HCT116 (cell line): ENCODE results near the gene TBXA2R. TPM values are rescaled to one million over a fixed set of nuclear protein-coding genes. Genes with fewer than 3 reads are reported as not detected.

Source experiments
- ATAC-seq: fragments of 200-7000 bp; cut with Tn5 transposase; 2 replicates; pipeline ENCODE4 v1.9.1; 2020; ENCODE audit warnings: mild to moderate bottlenecking, moderate library complexity
- BruUV-seq: library from RNA; stranded (reverse); fragments of 400-500 nt; replicated peaks from 2 replicates; lab custom pipeline; 2021; lab: Mats Ljungman, UMichigan
- CTCF ChIA-PET: fragments of 300-600 bp; sonication (Branson Sonifier 250); formaldehyde crosslinking; loops from one replicate; lab custom pipeline; 2021; ENCODE audit warnings: antibody characterized with exemption; lab: Charles Lee
- POLR2A ChIA-PET: fragments of 300-600, 350-600 bp; sonication (Branson Sonifier 250); formaldehyde crosslinking; loops from one replicate; lab custom pipeline; 2021; ENCODE audit warnings: antibody characterized with exemption; lab: Charles Lee
- RAD21 ChIA-PET, 2 experiments: fragments of 300-600 bp; sonication (Branson Sonifier 250); formaldehyde crosslinking; loops; one replicate each; lab custom pipeline; 2023; ENCODE audit warnings: low total read pairs in 2 of 2; ENCODE audit not compliant: uncharacterized antibody in 2 of 2, unreplicated experiment in 2 of 2, low non-redundant PET in 1 of 2; lab: Charles Lee
- DNase-seq: peaks from one replicate; pipeline ENCODE4 v3.0.0-alpha.2; 2010; ENCODE audit warnings: low read depth, low spot score
- H2AFZ ChIP-seq: fragments of 200-600 bp; shearing (Covaris generic), sonication (generic); 2 replicates; pipeline ENCODE4 v1.6.1; 2017; ENCODE audit warnings: low read depth, mixed run types, mixed read lengths, antibody characterized with exemption, low read length; ENCODE audit not compliant: poor library complexity, severe bottlenecking
- H3K27ac ChIP-seq: 2 replicates; pipeline ENCODE4 v1.5.1; 2012; ENCODE audit warnings: low read depth, low read length
- H3K27me3 ChIP-seq: fragments of 200-600 bp; sonication (generic); 2 replicates; pipeline ENCODE4 v1.6.1; 2016; ENCODE audit warnings: mixed run types, low read length, mixed read lengths; ENCODE audit not compliant: insufficient read depth
- H3K36me3 ChIP-seq, 2 experiments: fragments of 200-500 bp in 1 of 2; fragments of 200-600 bp in 1 of 2; sonication (Bioruptor generic) in 1 of 2; sonication (generic) in 1 of 2; 2 replicates each; pipeline versions ENCODE4 v1.5.1 to v1.6.1; 2014 to 2016; ENCODE audit warnings: low read length in 2 of 2, inconsistent platforms in 1 of 2, mixed read lengths in 1 of 2, mixed run types in 1 of 2; ENCODE audit not compliant: insufficient read depth in 2 of 2, control insufficient read depth in 1 of 2
- H3K4me1 ChIP-seq, 2 experiments: fragments of 200-600 bp in 1 of 2; sonication (generic) in 1 of 2; 2 replicates each; pipeline versions ENCODE4 v1.5.1 to v1.6.1; 2012 to 2017; ENCODE audit warnings: low read length in 2 of 2, inconsistent platforms in 1 of 2, mild to moderate bottlenecking in 1 of 2, mixed read lengths in 1 of 2, mixed run types in 1 of 2, moderate library complexity in 1 of 2; ENCODE audit not compliant: insufficient read depth in 2 of 2, control insufficient read depth in 1 of 2
- H3K4me2 ChIP-seq: fragments of 200-600 bp; sonication (generic); 2 replicates; pipeline ENCODE4 v1.6.1; 2017; ENCODE audit warnings: mixed run types, low read length, mixed read lengths
- H3K4me3 ChIP-seq, 2 experiments: fragments of 200-600 bp in 1 of 2; sonication (generic) in 1 of 2; replicated peaks in 1 of 2; 2 replicates each; pipeline ENCODE4 v1.5.1; 2011 to 2016; ENCODE audit warnings: low read length in 2 of 2, control low read depth in 1 of 2, low read depth in 1 of 2, mild to moderate bottlenecking in 1 of 2, mixed read lengths in 1 of 2, mixed run types in 1 of 2
- H3K79me2 ChIP-seq: fragments of 200-600 bp; sonication (generic); 2 replicates; pipeline ENCODE4 v1.6.1; 2017; ENCODE audit warnings: mild to moderate bottlenecking, mixed run types, low read length, moderate library complexity, mixed read lengths; ENCODE audit not compliant: insufficient read depth
- H3K9ac ChIP-seq: fragments of 200-600 bp; sonication (generic); 2 replicates; pipeline ENCODE4 v1.6.1; 2016; ENCODE audit warnings: low read length, mixed read lengths
- H3K9me2 ChIP-seq: fragments of 200-600 bp; sonication (generic), shearing (Covaris generic); 2 replicates; pipeline ENCODE4 v1.6.1; 2017; ENCODE audit warnings: mixed run types, mild to moderate bottlenecking, moderate library complexity; ENCODE audit not compliant: insufficient read depth
- H3K9me3 ChIP-seq, 2 experiments: fragments of 200-500 bp in 1 of 2; fragments of 200-600 bp in 1 of 2; sonication (Bioruptor generic) in 1 of 2; sonication (generic) in 1 of 2; 2 replicates each; pipeline ENCODE4 v1.6.1; 2014 to 2017; ENCODE audit warnings: low read length in 2 of 2, mixed read lengths in 2 of 2, inconsistent platforms in 1 of 2, low read depth in 1 of 2, mild to moderate bottlenecking in 1 of 2, mixed run types in 1 of 2, moderate library complexity in 1 of 2; ENCODE audit not compliant: control insufficient read depth in 1 of 2, insufficient read depth in 1 of 2
- H4K20me1 ChIP-seq: fragments of 200-600 bp; sonication (generic), shearing (Covaris generic); 2 replicates; pipeline ENCODE4 v1.6.1; 2017; ENCODE audit warnings: mixed run types, mild to moderate bottlenecking, moderate library complexity; ENCODE audit not compliant: insufficient read depth
- CEBPB ChIP-seq: IDR thresholded peaks from 2 replicates; pipeline ENCODE4 v1.6.1; 2012; ENCODE audit warnings: low read depth
- EZH2 ChIP-seq: fragments of 200-600 bp; sonication (generic); IDR thresholded peaks from 2 replicates; pipeline ENCODE4 v1.6.1; 2017; ENCODE audit warnings: antibody characterized with exemption, mixed run types
- EZH2phosphoT487 ChIP-seq: fragments of 200-600 bp; IDR thresholded peaks from 2 replicates; pipeline ENCODE4 v1.6.1; 2018; ENCODE audit warnings: antibody characterized with exemption, borderline replicate concordance
- FOSL1 ChIP-seq: IDR thresholded peaks from 2 replicates; pipeline ENCODE4 v1.6.1; 2012; ENCODE audit warnings: low read depth
- POLR2A ChIP-seq: IDR thresholded peaks from 2 replicates; pipeline ENCODE4 v1.7.0; 2011; ENCODE audit warnings: borderline replicate concordance; ENCODE audit not compliant: insufficient read depth, insufficient read length; ENCODE audit errors: extremely low read depth
- SIN3A ChIP-seq: IDR thresholded peaks from 2 replicates; pipeline ENCODE4 v1.6.1; 2012; ENCODE audit warnings: low read depth
- SP1 ChIP-seq: IDR thresholded peaks from 2 replicates; pipeline ENCODE4 v1.6.1; 2012; ENCODE audit warnings: low read depth
- intact Hi-C: fragments of 100-400 bp; cut with micrococcal nuclease; formaldehyde crosslinking; loops from 2 replicates; pipeline ENCODE4 v1.10.0; 2022
- total RNA-seq: library from RNA; stranded (reverse); gene quantifications from one replicate; pipeline ENCODE4 v1.2.1, GENCODE V29; 2021; ENCODE audit not compliant: unreplicated experiment
- TF ChIP-seq, protein P1 (sequence below), 3 experiments: fragments of 200-600 bp in 1 of 3; sonication (generic) in 1 of 3; IDR thresholded peaks in 2 of 3; conservative IDR thresholded peaks in 1 of 3; 2 replicates each; pipeline ENCODE4 v1.5.1; 2012 to 2017; ENCODE audit warnings: low read depth in 2 of 3, low read length in 2 of 3, antibody characterized with exemption in 1 of 3, borderline replicate concordance in 1 of 3, control low read depth in 1 of 3, mild to moderate bottlenecking in 1 of 3, mixed read lengths in 1 of 3, mixed run types in 1 of 3, moderate library complexity in 1 of 3; ENCODE audit not compliant: insufficient read depth in 1 of 3
- TF ChIP-seq, protein P2 (sequence below): IDR thresholded peaks from 2 replicates; pipeline ENCODE4 v1.6.1; 2011; ENCODE audit warnings: mild to moderate bottlenecking, low read length, moderate library complexity; ENCODE audit not compliant: insufficient replicate concordance; ENCODE audit errors: extremely low read depth
- TF ChIP-seq, protein P3 (sequence below): IDR thresholded peaks from 2 replicates; pipeline ENCODE4 v1.6.1; 2012

TBXA2R gene
- total RNA-seq, 1 experiment from 2014 or later, result 2.3 TPM

DNA sequence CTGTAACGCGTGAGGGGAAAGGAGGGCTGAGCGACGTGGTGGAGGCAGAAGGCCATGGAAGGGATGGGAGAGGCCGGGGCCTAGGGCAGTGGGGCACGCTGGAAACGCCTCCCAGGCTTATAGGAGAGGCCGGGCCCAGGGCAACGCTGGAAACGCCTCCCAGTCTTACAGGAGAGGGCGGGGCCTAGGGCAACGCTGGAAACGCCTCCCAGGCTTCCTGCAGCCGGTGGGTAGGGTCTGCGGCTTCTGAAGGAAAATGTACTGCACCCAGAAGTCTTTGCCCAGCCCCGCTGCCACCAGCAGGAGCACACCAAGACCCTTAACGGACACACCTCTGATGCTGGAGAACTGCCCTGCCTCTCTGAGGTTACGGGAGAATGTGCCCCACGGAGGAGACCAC is 10.8 kb upstream of the TBXA2R start:
- no peak for DNase-seq
- Histone ChIP-seq H3K4me1 (no peaks in the 10 kb centered on the region), H3K4me2 (no peak overlapping the region), H3K79me2 (no peaks in the 10 kb centered on the region), H3K27me3 (no peaks in the 10 kb centered on the region), H3K4me3 (no peak overlapping the region), H3K36me3 (peaks cover 0 to 5% of the 10 kb centered on the region in 2 experiments; a peak in 2 of 4 replicates), H3K9ac (no peak overlapping the region), H3K27ac (no peak overlapping the region), H2AFZ (no peak overlapping the region), H3K9me3 (no peaks in the 10 kb centered on the region), H4K20me1 (no peaks in the 10 kb centered on the region), H3K9me2 (no peaks in the 10 kb centered on the region)
- POLR2A ChIA-PET, result no interaction called here
- CTCF ChIA-PET, result no interaction called here
- intact Hi-C loops, result no loop called here
- RAD21 ChIA-PET, result no interaction called here
- no peak for ATAC-seq
- BruUV-seq, result no TSS peak
- TF ChIP-seq POLR2A (no peak), EZH2 (no peak), FOSL1 (no peak), SP1 (no peak), SIN3A (no peak), CEBPB (no peak), EZH2phosphoT487 (no peak)
- TF ChIP-seq, protein P1, sequence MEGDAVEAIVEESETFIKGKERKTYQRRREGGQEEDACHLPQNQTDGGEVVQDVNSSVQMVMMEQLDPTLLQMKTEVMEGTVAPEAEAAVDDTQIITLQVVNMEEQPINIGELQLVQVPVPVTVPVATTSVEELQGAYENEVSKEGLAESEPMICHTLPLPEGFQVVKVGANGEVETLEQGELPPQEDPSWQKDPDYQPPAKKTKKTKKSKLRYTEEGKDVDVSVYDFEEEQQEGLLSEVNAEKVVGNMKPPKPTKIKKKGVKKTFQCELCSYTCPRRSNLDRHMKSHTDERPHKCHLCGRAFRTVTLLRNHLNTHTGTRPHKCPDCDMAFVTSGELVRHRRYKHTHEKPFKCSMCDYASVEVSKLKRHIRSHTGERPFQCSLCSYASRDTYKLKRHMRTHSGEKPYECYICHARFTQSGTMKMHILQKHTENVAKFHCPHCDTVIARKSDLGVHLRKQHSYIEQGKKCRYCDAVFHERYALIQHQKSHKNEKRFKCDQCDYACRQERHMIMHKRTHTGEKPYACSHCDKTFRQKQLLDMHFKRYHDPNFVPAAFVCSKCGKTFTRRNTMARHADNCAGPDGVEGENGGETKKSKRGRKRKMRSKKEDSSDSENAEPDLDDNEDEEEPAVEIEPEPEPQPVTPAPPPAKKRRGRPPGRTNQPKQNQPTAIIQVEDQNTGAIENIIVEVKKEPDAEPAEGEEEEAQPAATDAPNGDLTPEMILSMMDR (IDR thresholded peaks at IDR 0.05 in 2 of 3, conservative IDR thresholded peaks at IDR 0.05 in 1 of 3; ENCODE audit: borderline replicate concordance in 1 of 3, insufficient read depth in 1 of 3, low read depth in 2 of 3, low read length in 2 of 3), result no peak
- TF ChIP-seq, protein P2, sequence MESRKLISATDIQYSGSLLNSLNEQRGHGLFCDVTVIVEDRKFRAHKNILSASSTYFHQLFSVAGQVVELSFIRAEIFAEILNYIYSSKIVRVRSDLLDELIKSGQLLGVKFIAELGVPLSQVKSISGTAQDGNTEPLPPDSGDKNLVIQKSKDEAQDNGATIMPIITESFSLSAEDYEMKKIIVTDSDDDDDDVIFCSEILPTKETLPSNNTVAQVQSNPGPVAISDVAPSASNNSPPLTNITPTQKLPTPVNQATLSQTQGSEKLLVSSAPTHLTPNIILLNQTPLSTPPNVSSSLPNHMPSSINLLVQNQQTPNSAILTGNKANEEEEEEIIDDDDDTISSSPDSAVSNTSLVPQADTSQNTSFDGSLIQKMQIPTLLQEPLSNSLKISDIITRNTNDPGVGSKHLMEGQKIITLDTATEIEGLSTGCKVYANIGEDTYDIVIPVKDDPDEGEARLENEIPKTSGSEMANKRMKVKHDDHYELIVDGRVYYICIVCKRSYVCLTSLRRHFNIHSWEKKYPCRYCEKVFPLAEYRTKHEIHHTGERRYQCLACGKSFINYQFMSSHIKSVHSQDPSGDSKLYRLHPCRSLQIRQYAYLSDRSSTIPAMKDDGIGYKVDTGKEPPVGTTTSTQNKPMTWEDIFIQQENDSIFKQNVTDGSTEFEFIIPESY, result no peak
- TF ChIP-seq, protein P3, sequence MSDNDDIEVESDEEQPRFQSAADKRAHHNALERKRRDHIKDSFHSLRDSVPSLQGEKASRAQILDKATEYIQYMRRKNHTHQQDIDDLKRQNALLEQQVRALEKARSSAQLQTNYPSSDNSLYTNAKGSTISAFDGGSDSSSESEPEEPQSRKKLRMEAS, result no peak
